GM19239 (cell line): ENCODE results near the gene NCAPH2.

ENCODE experiments used
- DNase-seq: peaks from one replicate; pipeline ENCODE4 v3.0.0; 2011; ENCODE audit warnings: low spot score; ENCODE audit not compliant: insufficient read length
- FAIRE-seq: peaks from 2 replicates; lab custom pipeline; 2011; peaks lifted over from hg19 to GRCh38; lab: Jason Lieb, UNC

The NCAPH2 gene

GRCh38 chr22:50473855-50474671 is 34.0 kb upstream of the NCAPH2 start:
- DNase-seq, result no peak
- FAIRE-seq, result no peak

GRCh38 chr22:50474710-50475651 is 33.0 kb upstream of the NCAPH2 start, which contains the start of gene SBF1:
Gene SBF1 (minus strand): TSS chr22:50475035. CDS start chr22:50474840, 195 bp downstream.
- FAIRE-seq, result peak; percentile 83
- DNase-seq, result peak; percentile 98

- DNase-seq (no peak), FAIRE-seq (no peak)
Observed at GRCh38 chr22:50475652-50476002, 32.4 kb upstream of the NCAPH2 start.

GRCh38 chr22:50476868-50477267 is 31.2 kb upstream of the NCAPH2 start:
- DNase-seq (no peak), FAIRE-seq (no peak)

GRCh38 chr22:50477923-50478322 is 30.1 kb upstream of the NCAPH2 start:
- DNase-seq (no peak), FAIRE-seq (no peak)

GRCh38 chr22:50479721-50480120 is 28.3 kb upstream of the NCAPH2 start:
- FAIRE-seq (no peak), DNase-seq (no peak)

GRCh38 chr22:50481045-50481439 is 27.0 kb upstream of the NCAPH2 start:
- DNase-seq (no peak), FAIRE-seq (no peak)

GRCh38 chr22:50481440-50482106 is 26.5 kb upstream of the NCAPH2 start, which contains the start of gene ADM2:
Gene ADM2 (plus strand): TSS chr22:50481543. CDS start chr22:50481848, 305 bp downstream.
- no peak for DNase-seq
- peak; percentile 71 for FAIRE-seq

GRCh38 chr22:50482107-50483074 is 25.6 kb upstream of the NCAPH2 start:
- DNase-seq (no peak), FAIRE-seq (no peak)

GRCh38 chr22:50483106-50483505 is 24.9 kb upstream of the NCAPH2 start:
- no peak for DNase-seq
- no peak for FAIRE-seq

- no peak for FAIRE-seq
- DNase-seq, result no peak
Observed at GRCh38 chr22:50483556-50483955, 24.5 kb upstream of the NCAPH2 start.

GRCh38 chr22:50483977-50484853 is 23.8 kb upstream of the NCAPH2 start:
- FAIRE-seq, result no peak
- DNase-seq, result no peak

- DNase-seq (no peak), FAIRE-seq (no peak)
Observed at GRCh38 chr22:50485221-50486131, 22.5 kb upstream of the NCAPH2 start.

- DNase-seq (no peak), FAIRE-seq (no peak)
Observed at GRCh38 chr22:50486561-50487289, 21.3 kb upstream of the NCAPH2 start, which contains the start of gene MIOX. Gene MIOX (plus strand): TSS chr22:50486859. CDS start chr22:50486898, 39 bp downstream.

- FAIRE-seq, result no peak
Observed at GRCh38 chr22:50487290-50488005, 20.6 kb upstream of the NCAPH2 start.

More at GRCh38 chr22:50487290-50488005, 20.6 kb upstream of the NCAPH2 start:
- no peak for DNase-seq
